22Rv1 (cell line): ENCODE measurements around the gene RIPPLY3.

Source experiments
- CTCF ChIP-seq: fragments of 450-650 bp; IDR thresholded peaks from 2 replicates; pipeline ENCODE4 v1.5.1; 2017; ENCODE audit warnings: mild to moderate bottlenecking
- ZFX ChIP-seq: fragments of 450-650 bp; IDR thresholded peaks from 2 replicates; pipeline ENCODE4 v1.6.1; 2017; ENCODE audit warnings: antibody characterized with exemption, borderline replicate concordance

- TF ChIP-seq CTCF (no peak), ZFX (no peak)
Measured at GRCh38 chr21:36974851-36975192, 31.7 kb upstream of the RIPPLY3 start.
